ENCODE results near the gene GALNT7.

The GALNT7 gene

DNA sequence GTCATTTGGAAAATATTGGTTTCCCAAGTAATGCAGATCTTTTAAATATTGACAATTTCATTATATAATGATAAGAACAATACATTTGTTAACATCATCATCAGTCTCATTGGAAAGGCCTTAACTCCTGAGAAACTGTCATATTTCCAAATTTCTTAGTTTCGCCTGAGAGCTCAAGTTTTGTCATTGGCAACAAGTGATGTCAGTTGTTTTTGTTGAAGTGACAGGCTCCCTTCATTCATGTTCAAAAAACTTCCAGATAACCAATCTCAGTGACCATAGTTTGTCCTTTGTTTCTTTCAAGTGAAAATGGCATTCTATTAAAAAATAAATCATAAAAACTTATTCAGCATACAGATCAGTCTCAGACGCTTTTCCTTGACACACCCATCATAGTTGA, 93.8 kb downstream of the GALNT7 start:
- no peak for DNase-seq (ENCODE audit: low read depth in 2 of 2, low spot score in 1 of 2)

DNA sequence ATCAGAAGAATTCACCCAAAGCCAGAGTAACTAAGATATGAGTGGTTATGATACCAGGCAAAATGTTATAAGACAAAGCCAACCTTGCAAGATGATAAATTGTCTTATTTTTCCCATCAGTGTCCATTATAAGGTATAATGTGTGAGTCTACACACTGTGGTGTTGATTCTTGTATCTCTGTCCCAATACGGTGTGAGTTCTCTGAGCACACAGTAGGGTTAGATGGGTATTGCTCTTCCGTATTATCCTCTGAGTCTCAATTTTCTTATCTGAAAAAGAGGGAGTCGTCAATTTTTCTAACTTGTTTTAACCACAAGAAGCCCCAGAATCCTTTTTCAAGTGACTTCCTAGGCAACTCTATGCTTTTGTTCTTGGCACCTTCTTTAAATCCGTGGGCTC, 95.6 kb downstream of the GALNT7 start:
- no peak for DNase-seq (ENCODE audit: low read depth in 2 of 2, low spot score in 1 of 2)

DNA sequence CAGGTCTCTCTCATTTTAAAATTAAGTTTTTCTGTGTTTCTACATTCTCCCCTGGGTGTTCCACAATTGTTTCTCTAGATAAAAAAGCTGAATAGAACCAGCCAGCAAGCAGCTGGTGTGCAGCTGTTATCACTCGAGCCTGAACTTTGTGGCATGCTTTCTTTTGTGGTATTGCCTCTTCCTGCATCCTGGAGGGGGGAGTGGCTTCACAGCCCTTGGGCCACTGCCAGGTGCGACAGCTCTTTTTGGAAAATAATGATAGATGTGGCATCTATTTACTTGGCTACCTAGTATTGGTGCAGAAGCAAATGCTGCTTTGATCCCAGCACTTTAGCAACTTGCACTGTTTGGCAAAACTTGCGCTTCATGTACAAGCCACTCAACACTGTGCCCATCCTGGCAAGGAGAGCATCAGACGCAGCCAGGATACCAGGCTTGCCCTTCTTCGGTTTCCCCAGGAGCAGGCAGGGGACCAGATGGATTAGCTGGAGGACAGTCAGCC, 96.1 kb downstream of the GALNT7 start:
- no peak for DNase-seq (ENCODE audit: low read depth in 2 of 2, low spot score in 1 of 2)

DNA sequence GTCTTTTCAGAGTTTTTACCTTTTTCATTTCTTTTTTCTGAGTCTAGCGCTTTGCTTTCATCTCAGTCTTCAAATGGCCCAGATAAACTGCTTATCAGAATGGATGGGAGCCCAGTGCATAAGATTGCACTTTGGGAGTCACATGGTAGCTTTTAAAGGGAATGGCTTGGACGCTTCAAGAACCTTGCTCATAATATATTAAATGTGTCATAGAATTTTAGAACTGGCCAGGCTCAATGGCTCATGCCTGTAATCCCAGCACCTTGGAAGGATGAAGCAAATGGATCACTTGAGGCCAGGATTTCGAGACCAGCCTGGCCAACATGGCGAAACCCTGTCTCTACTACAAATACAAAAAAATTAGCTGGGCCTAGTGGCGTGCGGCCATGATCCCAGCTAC, 97.1 kb downstream of the GALNT7 start:
- no peak for DNase-seq (ENCODE audit: low read depth in 2 of 2, low spot score in 1 of 2)

DNA sequence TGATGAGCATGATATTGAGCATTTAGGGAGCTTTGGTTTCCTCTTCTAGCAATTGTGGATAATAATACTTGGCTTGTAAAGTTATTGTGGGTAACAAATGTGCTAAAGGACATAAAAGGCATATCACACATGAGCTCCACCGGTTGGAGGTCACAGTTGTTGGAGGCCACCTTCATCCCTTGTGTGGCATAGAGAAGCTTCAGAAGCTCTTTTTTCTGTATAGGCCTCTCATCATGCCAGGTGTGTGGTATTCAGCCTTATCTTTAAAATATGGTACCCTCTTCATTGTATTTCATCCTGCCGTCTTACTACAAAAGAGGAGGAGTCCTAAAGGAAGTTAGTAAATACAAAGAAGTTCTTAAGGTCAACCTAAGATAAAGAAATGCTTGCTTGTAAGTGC, 99.1 kb downstream of the GALNT7 start:
- no peak for DNase-seq (ENCODE audit: low read depth in 2 of 2, low spot score in 1 of 2)

DNA sequence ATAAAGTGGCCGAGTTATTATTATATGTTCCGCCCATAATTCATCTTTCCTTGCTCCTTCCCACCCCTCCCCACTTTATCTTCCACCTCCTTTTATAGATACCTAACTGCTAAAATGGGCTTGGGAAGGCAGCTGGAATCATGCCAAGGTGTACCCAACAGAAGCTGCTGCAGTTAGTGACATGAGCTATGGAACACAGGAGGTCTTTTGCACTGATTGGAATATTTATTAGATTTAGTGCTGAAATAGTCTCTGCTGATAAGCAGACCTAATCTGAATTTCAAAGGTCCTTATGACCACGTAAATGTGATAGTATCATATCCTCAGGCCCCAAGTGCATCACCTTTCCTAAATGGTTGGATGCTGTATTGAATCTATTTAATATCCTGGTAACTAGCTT, 100.7 kb downstream of the GALNT7 start:
- no peak for DNase-seq (ENCODE audit: low read depth in 2 of 2, low spot score in 1 of 2)

DNA sequence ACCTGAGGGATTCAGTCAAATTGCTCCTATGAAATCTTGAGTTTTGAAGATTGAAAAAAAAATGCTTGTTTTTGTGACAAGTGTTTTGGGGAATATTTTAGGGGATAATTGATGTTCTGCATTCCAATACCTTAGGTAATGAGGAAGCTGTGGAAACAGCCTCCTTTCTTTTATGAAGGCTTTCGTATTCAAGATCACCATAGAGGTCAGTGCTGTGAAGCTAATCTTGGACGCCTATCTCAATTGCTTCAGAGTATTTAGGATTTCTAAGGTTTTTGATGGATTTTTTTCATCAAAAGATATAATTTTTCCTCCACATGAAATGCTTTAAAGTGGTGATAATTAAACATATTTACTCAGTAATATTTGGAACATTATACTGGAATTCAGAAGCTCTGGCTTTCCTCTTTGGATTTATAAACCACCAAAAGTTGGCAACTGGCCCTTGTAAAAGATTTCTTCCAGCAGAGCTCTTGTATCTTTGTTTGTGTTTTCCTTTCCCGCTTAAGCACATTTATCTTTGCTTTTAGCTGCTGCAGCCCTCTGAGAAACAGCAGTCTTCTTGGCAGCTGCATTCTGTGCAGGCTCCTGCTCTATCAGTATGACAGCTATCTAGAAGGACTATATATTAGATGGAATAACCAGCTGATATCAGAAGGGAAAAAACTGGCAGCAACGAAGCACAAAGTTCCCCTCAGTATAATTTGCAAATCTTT, 101.9 kb downstream of the GALNT7 start:
- DNase-seq (ENCODE audit: low read depth in 2 of 2, low spot score in 1 of 2) = no peak

DNA sequence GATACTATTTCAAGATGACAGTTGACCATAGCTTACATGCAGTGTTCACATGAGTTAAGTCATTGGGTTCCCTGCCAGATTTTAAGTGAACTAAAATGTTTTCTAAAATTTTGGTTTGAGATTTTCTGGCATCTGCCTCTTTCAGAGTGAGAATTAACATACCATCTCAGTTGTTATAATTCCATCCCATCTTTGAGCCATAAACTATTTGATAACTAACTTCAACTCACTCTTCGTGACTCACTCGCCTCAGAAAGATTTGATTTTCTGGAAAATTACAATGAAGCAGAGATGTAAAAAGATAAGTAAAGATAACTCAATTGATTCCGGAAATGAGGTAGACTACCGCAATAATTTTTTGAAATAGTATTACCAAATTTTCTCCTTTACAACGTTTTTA, 103.7 kb downstream of the GALNT7 start:
- DNase-seq (ENCODE audit: low read depth in 2 of 2, low spot score in 1 of 2) = no peak

DNA sequence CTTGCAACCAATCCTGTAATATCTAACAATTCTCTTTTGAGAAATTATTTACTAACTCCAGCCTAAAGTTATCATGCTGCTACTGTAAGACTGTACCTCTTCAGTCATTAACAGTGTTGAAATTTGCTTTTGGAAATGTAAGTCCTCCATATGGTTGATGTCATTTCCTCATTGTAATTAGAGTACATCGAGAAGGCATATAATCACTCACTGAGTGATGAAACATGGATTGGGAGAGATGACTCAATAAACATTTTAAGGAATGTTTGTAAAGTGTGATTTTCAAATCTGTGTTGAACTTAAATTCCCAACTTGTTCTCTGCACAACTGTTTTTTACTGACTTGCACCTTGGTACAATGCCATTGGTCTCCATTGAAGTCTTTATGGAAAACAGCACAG, 104.4 kb downstream of the GALNT7 start:
- DNase-seq (ENCODE audit: low read depth in 2 of 2, low spot score in 1 of 2) = no peak

DNA sequence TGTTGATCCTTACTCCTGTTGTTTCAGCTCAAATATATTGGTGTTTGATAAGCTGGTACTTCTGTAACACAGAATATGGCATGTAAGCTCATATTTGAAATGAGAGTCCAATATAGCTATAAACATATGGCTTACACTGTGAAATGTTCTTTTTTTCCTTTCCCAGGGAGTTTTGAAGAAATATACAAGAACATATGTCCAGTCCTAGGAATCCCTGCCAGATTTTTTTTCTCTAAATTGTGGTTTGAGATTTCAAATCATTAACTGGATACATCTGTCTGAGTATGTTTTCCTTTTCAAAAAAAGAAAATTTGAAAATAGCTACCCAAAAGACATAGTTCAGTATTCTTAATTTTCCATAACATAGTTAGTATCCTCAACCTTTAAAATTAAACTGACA, 105.3 kb downstream of the GALNT7 start:
- no peak for DNase-seq (ENCODE audit: low read depth in 2 of 2, low spot score in 1 of 2)

DNA sequence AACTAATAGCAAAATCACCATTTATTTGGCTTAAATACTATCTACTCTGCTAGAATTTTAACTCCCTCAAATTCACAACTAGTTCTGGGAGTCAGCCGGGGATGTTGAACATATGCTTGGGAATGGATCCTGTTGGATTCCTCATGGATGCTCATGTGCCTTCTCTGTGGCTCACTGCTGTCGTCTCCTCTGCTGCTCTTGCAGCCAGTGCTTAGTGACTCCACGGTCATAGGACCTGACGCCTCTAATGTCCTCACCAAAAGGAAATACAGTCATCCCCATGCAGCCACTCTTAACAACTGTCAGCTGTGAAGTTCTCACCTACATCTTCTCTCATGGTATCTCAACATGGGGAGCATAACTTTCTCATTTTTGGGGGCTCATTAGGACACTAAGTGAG, 106.1 kb downstream of the GALNT7 start:
- no peak for DNase-seq (ENCODE audit: low read depth in 2 of 2, low spot score in 1 of 2)

DNA sequence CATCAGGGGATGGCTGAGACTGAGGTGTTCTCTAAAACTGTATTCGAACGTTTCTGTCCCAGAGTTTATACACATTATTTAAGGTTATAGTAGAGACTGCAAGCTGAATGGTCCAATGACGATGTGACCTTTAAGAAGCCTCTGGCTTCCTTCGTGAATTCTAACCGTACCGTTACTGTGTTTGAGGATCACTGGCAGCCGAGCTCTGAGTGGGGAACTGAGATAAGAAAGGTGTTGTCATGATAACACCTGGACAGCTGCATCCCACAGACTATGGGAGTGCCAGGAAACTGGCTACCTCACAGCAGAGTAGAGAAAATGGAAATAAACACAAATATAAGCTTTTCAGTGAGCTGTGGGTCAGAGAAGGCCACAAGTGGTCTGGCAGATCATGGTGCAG, 106.5 kb downstream of the GALNT7 start:
- no peak for DNase-seq (ENCODE audit: low read depth in 2 of 2, low spot score in 1 of 2)

DNA sequence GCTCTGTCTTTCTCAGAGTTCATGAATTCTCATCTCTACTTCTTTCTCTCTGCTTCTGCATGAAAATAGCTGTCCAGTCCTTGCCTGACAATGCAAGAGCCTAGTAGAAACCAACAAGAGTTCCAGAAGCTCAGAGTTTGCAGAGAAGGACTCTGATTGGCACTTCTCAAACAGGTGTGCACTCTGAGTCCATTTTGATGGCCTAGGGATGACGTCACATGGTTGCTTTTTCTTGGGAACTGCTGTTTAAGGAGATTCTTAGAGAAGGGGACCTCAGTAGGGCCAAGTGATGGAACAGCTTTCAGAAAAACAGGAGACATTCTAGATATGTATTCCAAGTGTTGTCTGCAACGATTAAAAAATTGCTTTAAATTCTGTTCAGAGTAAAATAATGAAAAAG, 108.7 kb downstream of the GALNT7 start:
- DNase-seq (ENCODE audit: low read depth in 2 of 2, low spot score in 1 of 2) = no peak

DNA sequence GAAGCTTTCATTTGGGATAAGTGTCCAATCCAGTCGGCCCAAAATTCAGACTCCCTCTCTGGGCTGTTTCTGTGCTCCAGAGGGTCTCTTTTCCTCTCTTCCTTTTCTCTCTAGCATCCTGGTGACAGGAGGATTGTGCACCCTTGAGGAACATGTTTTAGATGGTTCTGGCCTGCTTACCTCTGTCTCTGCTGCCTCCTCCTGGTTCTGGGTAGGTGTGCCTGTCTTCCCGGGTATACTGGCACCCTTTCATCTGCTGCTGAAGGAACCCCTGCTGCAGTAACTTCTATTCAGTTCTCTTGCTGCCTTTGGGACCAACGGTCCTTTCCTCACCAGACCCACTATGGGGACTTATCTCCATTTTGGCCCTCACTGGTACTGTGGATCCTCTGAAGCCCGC, 112.4 kb downstream of the GALNT7 start:
- no peak for DNase-seq (ENCODE audit: low read depth in 2 of 2, low spot score in 1 of 2)

DNA sequence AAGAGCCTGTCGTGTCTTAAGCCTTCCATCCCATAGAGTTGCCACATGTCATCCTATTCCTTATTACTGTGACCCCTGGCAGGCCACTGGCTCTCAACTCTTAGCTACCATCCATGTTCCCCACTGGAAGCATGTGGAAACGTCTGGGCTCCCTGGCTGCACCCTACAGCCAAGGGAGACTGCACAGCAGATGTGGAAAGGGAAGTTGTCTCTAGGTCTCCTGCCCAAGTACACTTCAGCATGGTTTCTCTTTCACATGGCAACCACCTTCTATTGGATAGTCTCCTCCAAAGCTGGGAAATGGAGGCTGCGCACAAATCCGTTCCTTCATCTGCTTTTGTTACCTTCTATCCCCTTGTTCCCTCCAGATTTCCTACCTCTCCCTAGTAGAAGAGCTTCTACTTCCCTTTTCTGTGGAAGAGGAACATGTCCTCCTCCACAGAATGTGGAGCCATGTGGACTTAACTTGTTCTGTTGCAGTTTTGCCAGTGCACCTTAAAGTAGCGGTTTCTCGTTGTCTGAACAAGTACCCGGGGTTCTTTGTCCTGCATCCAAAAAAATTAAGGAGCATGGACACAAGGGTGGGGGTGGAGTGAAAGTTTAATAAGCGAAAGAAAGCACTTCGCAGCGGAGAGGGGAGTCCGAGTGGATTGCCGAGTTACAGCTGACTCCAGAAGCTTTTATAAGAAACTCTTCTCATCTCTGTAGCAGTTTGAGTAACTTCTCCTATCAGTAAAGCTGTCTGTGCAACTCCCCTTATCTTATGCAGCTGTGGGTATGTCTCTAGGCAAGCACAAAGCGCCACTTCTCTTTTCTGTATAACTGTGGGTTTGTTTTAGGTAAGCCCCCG, 113.0 kb downstream of the GALNT7 start:
- no peak for DNase-seq (ENCODE audit: low read depth in 2 of 2, low spot score in 1 of 2)

DNA sequence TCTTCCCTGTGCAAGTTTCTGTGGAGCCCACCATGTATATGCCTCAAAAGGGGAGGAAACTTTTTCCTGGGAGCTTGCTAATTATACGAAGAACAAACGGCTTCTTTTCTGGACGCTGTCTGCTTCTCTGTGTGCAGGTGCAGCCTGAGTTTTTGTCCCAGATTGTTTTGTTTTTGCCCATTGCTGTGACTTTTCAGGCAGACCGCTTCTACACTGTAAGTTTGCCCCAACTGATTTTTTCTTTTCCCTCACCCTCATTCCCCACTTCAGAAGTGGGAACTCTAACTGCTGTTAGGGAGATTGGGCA, 113.6 kb downstream of the GALNT7 start:
- no peak for DNase-seq (ENCODE audit: low read depth in 2 of 2, low spot score in 1 of 2)

DNA sequence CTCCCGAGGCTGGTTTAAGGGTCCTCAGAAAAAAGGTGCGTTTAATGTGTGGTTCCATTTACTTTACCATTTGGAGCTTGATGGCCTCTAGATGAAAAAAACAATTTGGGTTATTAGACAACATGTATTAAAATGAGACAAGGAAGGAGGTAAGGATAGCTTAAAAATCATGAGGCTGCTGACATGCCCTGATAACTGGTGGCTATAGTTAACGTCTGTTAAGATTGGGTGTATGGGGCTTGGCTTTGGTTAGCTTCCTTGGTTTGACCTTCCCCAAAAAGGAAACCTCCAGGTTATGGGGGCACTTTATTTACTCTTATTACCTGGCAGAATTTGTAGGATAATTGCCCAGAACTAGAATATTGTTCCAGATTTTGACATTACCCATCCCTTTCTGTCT, 114.0 kb downstream of the GALNT7 start:
- no peak for DNase-seq (ENCODE audit: low read depth in 2 of 2, low spot score in 1 of 2)

DNA sequence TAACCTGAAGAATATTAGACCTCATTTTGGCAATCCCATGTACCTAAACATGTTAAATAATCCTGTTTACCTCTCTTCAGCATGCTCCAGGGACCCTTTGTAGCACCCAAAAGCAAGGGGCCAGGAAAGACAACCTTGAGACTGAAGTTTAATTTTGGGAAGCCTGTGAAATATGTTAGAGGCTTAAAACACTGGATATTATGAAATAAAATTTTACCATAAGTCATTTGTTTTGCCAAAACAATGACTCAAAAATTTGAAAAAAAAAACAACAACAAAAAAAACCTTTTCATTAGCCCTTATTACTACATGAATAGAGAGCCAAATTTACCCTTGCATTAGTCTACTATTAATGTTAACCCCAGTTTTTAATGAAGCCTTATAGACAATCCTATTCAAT, 115.9 kb downstream of the GALNT7 start:
- no peak for DNase-seq (ENCODE audit: low read depth in 2 of 2, low spot score in 1 of 2)

DNA sequence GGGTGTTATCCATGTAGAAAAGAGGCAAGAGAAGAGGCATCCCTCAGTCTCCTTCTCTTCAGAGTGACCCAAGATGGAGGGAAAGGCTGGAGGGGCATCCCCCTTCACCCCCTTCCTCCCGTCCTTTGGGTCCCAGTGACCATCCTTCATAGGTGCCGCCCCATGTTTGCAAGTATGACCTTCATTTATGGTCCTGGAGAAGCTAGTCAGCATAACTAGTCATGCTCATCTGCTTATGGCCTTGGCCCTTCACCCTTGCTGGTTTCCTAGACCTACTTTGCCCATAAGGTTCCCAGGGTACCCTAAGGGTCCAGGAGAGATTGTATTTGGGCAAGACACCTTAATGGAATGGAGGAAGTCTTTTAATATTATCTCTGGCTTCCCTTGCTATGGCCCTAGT, 118.9 kb downstream of the GALNT7 start:
- DNase-seq (ENCODE audit: low read depth in 2 of 2, low spot score in 1 of 2) = no peak

DNA sequence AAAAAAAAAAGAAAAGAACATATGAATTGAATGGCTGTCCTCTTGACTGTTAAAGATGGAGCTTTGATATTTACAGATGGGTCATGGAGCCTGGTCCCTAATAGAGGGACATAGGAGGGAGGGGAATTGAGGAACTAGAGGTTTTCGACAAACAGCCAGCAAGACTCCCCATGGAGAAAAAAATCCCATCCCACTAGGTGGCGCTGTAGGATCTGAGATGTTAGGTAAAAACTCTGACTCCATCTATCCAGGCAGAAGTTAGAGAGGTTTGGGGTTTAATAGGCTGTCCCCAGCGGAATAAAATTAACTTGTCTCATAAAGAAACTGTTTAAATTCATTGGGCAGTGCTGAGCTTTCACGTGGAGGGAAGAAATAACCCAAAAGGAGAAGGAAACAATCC, 119.7 kb downstream of the GALNT7 start:
- DNase-seq (ENCODE audit: low read depth in 2 of 2, low spot score in 1 of 2) = peak; percentile 41 to 47

DNA sequence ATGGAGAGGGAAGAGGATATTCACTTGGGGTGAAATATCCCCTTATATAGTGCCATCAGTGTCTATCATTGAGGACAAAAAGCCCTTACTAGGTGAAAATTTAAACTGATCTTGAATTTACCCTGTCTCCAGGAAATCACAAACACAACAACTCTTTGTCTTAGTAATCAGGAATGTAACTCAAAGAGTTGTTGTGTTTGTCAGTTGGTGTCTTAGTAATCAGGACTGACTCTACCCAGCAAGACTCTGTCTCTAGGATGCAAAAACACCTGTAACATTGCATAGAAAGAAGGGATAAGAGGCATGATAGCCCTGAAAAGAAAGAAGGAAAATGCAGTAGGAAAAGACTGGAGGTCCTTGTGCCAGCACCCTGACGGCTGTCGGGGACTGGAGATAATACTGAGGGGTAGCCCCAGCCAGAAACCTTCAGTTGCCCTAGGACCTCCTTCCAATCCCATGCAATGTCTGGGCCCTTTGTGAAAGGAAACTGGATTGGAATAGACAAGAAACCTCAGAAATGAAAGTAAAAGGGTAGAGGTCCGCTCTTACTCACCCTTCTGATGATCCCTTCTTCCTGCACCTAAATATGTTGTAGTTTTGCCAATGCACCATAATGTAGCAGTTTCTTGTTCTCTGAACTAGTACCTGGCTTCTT, 120.2 kb downstream of the GALNT7 start:
- DNase-seq (ENCODE audit: low read depth in 2 of 2, low spot score in 1 of 2) = no peak

DNA sequence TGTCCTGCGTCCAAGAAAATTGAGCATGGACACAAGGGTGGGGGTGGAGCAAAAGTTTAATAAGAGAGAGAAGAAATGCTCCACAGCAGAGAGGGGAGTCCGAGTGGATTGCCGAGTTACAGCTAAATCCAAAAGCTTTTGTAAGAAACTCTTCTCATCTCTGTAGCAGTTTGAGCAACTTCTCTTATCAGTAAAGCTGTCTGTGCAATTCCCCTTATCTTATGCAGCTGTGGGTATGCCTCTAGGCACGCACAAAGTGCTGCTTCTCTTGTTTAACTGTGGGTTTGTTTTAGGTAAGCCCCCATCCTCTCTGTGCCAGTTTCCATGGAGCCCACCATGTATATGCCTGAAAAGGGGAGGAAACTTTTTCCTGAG, 120.7 kb downstream of the GALNT7 start:
- DNase-seq (ENCODE audit: low read depth in 2 of 2, low spot score in 1 of 2) = no peak

All from stimulated activated CD8-positive, alpha-beta memory T cell treated with anti-CD3 and anti-CD28 coated beads, Interleukin-4, amount 100 ng/mL, for 1 hour (primary cell).